ENCODE measurements around the gene FXR2.

Gene FXR2

GRCh38 chr17:7544911-7545310 is 69.8 kb downstream of the FXR2 start:
- no peak for DNase-seq

Measured in NCI-H1417 treated with DMSO at 0.1 percent for 48 hours (cell line).